HG02642 (cell line): ENCODE data around the gene NKD1.

Experiments
- ATAC-seq: cut with Tn5 transposase; IDR thresholded peaks from one replicate; pipeline ENCODE4 v1.9.1; 2021; ENCODE audit warnings: mild to moderate bottlenecking; ENCODE audit not compliant: unreplicated experiment, poor library complexity

The NKD1 gene

DNA sequence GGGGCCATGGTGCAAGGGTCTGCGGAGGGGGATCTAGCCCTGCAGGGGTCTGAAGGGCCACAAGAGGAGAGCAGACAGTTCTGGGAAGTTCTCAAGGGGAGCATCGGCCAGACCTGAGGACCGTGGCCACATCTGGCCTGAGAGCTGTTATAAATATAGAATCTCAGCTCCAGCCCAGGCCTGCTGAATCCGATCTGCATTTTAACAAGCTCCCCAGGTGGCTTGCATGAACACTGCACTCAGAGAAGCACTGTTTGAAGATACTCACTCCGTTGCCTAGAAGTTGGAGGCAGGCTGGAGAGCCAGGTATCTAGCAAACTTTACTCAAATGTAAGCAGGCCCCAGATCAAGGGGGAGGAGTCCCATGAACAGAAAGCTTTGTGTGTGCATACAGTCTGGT, 61.3 kb downstream of the NKD1 start:
- ATAC-seq, result no peak

GRCh38 chr16:50610331-50611262, 62.4 kb downstream of the NKD1 start:
- no peak for ATAC-seq

GRCh38 chr16:50611332-50611934, 63.2 kb downstream of the NKD1 start:
- no peak for ATAC-seq

DNA sequence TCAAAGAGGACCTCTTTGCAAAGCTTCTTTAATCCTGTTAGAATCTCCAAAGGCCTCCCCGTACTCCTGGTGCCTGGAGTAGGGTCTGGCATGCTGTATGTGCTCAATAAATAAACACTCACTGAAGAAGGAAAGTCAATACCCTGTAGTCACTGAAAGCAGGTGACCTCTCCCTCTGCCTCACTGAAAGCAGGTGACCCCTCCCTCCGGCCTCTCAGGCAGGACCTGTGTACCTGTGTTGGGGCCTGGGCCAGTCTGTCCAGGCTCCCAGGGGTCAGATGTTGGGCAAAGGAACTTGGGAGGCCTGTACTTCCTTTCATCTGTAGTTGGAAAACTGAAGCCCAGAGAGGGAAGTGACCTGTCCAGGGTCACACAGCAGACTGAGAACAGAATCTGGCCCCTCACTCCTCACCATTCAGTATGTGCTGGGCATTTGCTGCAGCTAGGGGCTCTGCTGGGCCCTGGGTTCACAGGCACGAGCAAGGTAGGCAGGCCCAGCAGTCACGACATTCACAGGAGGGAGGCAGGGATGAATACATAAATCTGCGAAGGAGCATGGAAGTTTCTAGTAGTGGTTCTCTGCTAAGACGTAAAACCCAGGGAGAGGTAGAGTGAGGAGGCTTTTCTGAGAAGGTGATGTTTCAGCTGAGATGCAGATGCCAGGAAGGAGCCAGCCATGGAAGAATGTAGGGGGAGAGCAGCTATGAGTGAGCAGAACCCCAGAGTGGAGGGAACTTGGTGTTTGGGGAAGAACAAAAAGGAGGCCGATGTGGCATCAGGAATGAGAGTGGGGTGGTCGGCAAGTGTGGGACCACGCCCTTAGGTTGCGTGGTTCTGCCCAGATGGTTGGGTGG, 64.0 kb downstream of the NKD1 start:
- no peak for ATAC-seq

- no peak for ATAC-seq
Observed at GRCh38 chr16:50612849-50613198, 64.6 kb downstream of the NKD1 start.

DNA sequence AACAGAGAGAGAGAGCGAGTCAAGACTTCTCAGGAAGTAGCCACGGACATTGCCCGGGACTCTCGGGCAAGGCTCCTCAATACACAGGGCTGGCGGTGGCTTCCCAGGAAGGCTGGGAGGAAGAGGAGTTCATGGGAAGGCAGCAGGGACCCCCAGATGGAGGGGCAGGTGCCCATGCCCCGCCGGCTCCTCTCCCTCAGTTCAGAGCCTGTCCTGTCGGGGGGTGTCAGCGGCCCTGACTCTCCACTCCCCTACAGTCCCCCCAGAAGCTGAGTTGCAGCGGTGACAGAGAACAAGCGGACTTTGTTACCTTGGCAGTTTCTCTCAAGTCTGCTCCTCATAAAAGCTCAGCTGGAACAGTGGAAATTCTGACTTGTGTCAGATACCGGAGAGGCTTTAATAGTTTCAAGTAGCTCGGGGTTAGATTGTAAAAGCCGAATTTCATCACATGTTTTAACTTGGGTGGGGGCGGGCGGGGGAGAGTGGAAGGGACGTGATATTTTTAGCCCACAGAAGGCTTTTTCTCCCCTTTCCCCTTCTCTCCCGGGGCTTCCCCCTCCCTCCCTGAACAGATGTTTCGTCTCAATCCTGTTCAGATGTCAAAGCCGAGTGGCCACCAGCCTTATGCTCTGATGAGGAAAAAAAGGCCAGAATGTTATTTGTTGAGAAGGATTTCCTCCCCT, 65.2 kb downstream of the NKD1 start:
- ATAC-seq, result no peak

GRCh38 chr16:50613964-50614474, 65.8 kb downstream of the NKD1 start:
- no peak for ATAC-seq

- ATAC-seq, result no peak
Observed at GRCh38 chr16:50614955-50615724, 66.9 kb downstream of the NKD1 start.

- no peak for ATAC-seq
Observed at GRCh38 chr16:50615891-50616290, 67.7 kb downstream of the NKD1 start.

- no peak for ATAC-seq
Observed at GRCh38 chr16:50616386-50616785, 68.2 kb downstream of the NKD1 start.

- no peak for ATAC-seq
Observed at GRCh38 chr16:50616883-50617645, 68.9 kb downstream of the NKD1 start.

DNA sequence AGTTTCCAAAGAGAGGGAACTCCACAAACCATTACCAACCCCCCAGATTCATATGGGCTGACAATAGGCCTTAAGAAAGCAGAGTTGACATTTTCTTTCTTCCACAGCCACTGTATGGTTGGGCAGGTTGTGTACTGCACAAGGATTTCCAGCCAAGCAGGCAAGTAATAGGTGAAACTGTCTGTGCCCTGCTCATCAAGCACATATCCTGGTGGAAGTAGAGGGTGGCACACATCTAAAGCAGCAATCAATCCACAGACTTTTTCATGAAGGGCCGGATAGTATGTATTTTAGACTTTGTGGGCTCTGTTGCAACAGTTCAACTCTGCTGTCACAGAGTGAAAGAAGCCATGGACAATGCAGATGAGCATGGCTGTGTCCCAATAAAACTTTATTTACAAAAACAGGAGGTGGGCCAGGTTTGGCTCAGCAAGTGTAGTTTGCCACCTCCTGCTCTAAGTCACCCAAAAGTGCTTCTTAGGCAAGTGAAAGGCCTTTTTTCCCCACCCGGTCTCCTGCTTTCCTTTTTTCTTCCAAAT, 69.5 kb downstream of the NKD1 start:
- ATAC-seq, result no peak

DNA sequence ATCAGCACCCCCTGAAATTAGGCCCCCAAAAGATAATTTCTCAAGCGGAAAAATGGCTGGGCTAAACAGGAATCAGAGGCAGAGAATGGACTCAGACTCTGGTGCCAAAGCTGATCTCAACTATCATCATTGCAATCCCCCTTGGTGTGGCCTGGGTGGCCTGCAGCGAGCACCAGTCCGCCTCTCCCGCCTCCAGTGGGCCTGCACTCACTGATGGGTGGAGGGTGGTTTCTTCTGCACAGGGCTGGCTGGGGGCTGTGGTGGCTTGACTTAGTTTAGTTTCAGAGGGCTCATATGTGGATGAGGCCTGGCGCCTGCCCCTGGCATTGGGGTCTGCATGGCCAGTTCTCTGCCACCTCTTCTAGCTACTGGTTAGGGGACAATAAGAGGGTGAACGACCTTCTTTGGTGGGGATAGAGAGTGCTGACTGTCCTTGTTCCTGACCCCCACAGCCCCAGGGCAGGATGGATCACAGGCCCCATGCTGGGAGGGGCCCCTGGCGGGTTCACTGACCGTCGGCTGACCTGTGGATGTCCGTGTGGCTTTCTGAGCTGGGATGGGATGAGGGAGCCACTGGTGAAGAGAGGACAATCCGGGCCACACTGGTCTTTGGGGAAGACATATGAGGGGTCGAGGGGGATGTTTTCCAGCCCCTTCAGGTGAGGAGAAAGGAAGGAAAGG, 70.2 kb downstream of the NKD1 start:
- ATAC-seq, result no peak

- no peak for ATAC-seq
Observed at GRCh38 chr16:50619702-50620491, 71.7 kb downstream of the NKD1 start.

DNA sequence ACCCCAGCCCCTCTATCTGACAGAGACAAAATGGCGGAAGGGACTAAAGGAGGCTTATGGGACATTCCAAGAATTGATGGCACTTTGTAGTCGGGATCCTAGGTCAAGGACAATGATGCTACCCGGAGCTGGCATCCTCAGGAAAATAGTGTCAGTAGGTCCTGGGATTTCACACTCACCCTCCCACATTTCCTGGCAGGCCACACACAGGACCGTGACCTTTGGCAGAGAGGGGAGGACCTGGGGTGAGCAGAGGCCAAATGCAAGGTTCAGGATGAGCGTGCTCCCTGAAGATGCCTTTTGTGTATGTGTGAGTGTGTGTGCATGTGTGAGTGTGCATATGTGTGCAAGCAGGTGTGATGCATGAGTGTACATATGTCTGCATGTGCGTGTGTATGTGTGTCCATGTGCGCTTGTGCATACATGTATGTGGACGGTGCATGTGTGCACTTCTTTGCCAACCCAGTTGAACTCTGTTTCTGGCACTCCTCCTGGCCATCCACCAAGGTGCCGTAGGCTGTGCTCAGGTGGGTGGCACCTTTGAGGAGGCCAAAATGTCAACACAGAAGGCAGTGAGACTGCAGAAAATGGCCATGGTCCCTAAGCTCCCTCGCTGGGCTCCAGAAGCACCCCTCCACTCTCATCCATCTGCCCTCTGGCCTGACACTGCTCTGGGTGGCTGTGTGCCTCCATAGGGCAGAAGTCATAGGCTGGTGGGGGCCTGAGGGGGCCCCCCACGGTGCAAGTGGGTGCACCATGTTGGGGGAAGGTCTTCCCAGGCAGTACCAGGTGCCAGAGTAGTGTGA, 72.7 kb downstream of the NKD1 start:
- ATAC-seq, result no peak

DNA sequence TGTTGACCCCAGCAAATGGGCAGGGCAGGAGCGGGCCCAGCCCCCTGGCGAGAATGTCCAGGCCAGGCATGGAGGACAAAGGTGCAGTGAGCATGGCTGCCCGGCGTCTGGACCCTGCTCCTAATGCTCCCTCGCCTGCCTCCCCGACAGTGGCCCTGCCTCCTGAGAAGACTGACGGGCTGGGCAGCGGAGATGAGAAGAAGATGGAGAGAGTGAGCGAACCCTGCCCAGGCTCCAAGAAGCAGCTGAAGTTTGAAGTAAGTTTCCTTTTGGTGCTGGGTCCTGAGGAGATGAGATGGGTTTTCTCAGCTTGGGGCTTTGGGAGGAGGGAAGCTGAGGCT, 73.2 kb downstream of the NKD1 start:
- ATAC-seq, result no peak
